Measurements from ENCODE around the gene ITGB5. TPM values are rescaled to one million over a fixed set of nuclear protein-coding genes. Genes with fewer than 3 reads are reported as not detected.
"Not testable (repeated sequence)": the region's sequence is repeated elsewhere in the genome, so short reads cannot be mapped to it uniquely, and the experiment has no call there.

The ITGB5 gene
- polyA plus RNA-seq, 4 donors = 84.1 to 114 (median 94.0) TPM

DNA sequence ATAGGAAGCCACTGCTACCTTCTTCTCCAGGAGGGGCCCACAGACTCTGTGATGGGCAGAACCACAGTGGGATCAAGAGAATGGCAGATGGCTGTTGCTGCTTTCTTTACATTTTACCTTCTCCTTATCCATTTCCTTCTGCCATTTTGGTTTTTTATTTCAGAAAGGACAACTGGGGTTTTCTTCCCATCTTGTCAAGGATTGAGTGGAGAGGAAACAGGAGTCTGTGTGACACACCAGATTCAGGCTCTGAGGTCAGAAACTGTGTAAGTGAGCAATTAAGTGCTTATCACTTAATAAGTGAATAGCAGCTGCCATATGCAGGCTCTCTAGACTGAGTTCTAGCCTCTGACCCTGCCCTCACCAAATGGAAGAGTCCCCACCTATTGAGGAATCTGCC, 47.3 kb downstream of the ITGB5 start:
- DNase-seq (ENCODE audit: low read depth in 4 of 4, low spot score in 2 of 4) = no peak

DNA sequence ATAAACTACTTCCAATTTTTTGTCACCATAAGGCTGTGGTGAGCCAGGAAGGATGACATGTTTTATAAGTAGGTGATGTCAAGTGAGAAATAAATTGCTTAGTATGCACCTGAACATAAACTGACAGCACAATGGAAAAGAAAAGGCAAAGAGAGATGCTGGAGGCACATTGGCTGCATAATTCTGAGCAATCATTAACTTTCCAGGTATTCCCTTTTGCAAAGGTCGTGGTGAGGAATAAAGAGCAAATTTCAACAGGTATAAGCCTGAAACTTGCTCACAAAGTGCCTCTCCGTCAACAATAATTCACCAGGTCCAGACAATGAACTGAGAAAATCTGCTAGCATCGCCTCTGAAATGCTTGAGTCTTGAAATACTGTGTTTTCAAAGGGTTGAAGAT, 48.2 kb downstream of the ITGB5 start:
- DNase-seq (ENCODE audit: low read depth in 4 of 4, low spot score in 2 of 4) = no peak

DNA sequence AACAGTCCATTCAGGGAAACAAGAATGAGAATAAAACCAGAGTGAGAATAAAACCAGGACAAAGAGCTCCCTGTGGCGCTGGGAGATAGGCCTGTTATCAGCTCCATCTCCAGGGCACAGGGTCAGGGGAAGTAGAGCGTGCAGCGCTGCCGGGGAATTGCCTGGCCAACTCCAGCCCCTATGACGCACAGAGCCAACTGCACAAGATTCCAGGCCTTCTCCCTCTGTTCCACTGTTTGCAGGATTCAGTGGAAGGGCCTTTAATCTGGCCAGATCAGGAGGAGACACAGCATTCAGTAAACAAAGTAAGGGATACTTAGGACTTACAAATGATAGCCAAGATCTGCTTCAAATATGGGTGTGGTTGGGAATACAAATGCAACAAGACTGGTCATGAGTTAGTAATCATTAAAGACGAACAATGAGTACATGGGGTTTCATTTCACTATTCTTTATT, 49.4 kb downstream of the ITGB5 start:
- no peak for DNase-seq (ENCODE audit: low read depth in 4 of 4, low spot score in 2 of 4)

DNA sequence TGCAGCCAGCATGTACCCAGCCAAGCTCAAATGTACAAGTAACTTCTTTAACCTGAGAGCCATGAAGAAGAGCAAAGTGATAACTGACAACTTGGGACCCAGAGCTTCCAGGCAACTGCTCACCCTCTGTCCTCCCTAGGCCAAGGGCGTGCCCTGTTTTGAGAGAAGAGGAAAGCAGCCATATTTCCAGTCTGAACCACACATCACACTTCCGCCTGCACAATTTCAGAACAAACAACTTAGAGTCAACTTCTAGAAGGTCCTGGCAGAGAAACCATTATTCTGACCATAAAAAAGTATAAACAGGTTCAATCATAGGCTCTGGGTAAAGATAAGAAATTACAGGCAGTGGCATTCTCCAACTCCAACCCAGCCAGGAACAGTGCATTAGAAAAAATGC, 50.1 kb downstream of the ITGB5 start:
- no peak for DNase-seq (ENCODE audit: low read depth in 4 of 4, low spot score in 2 of 4)

DNA sequence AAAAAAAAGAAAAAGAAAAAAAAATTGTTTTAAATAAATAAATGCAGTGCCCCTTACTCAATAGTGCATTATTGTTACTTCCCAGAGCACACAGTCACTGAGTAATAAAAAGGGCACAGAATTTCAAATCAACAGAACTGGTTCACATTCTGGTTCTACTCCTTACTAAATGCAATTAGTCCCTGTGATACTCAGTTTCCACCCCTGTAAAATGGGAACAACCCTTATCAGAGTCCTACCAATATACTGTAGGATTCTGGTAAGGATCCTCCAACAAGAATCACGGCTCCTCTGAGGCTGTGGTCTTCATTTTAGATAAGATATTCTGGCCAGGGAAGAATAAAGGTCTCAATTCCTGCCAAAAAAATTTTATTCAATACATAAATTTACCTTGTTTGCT, 50.7 kb downstream of the ITGB5 start:
- DNase-seq (ENCODE audit: low read depth in 4 of 4, low spot score in 2 of 4) = no peak

DNA sequence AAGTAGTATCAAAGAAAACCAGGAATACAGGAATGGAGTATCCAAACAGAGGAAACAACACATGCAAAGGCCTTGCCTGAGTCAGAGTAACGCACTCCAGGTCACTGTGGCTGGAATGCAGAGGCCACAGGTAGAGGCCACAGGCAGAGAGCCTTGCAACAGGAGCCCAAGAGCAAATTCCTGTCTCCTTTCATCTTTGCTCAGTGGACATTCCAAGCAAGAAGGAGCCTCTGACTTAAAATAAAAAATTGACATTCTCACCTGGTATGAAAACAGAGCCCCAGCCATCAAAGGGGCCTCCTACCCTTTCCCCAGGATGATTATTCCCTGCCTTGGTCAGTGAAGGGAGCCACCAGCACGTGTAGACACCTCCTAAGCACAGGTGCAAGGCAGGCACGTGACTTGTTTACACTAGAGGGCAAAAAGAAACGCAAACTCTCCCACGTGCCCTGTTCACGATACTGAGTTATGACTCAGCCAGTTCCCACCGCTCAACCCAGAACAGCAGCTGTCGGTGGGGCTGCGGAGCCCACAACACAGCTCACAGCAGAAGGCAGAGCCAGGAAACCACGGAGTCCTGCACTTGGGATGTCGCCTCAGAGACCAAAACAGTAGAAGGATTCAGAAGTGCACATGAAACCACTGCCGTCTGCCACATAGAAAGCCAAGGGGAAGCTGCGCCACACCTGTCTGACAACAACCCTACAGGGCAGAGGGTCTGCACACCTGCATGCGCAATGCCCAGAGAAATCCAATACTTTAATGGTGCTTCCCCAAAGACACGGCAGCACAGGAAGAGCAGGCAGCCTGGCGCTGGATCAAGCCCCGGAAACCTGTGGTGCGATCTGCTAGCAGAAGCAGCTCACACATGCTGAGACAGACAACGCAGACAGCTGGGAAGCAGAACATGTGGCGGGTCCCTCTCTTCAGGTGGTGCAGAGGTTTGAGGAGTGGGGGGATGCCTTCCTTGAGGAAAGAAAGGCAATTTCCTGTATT, 52.1 kb downstream of the ITGB5 start:
- no peak for DNase-seq (ENCODE audit: low read depth in 4 of 4, low spot score in 2 of 4)

DNA sequence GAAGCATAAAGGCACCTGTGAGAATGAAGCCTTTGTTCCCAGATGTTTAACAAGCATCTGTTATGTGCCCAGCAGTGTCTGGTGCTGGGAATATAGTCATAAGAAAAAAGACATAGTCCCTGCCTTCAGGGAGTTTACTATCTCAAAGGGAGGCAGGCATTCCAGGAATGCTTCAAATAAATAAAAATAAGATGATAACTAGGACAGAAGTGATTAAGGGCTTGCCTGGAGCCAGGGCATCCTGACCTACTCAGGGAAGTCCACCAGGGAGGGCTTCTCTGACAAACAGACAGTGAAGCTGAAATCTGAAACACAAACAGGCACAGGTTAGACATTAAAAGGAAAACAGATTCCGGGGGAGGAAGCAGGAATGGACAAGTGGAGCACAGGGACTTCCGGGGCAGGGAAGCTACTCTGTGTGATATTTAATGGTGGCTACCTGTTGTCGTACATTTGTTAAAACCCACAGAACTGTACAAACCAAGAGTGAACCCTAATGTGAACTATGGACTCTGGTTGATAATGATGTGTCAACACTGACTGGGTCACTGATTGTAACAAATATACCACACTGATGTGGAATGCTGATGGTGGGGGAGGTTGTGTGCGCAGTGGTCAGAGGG, 53.3 kb downstream of the ITGB5 start:
- no peak for DNase-seq (ENCODE audit: low read depth in 4 of 4, low spot score in 2 of 4)

DNA sequence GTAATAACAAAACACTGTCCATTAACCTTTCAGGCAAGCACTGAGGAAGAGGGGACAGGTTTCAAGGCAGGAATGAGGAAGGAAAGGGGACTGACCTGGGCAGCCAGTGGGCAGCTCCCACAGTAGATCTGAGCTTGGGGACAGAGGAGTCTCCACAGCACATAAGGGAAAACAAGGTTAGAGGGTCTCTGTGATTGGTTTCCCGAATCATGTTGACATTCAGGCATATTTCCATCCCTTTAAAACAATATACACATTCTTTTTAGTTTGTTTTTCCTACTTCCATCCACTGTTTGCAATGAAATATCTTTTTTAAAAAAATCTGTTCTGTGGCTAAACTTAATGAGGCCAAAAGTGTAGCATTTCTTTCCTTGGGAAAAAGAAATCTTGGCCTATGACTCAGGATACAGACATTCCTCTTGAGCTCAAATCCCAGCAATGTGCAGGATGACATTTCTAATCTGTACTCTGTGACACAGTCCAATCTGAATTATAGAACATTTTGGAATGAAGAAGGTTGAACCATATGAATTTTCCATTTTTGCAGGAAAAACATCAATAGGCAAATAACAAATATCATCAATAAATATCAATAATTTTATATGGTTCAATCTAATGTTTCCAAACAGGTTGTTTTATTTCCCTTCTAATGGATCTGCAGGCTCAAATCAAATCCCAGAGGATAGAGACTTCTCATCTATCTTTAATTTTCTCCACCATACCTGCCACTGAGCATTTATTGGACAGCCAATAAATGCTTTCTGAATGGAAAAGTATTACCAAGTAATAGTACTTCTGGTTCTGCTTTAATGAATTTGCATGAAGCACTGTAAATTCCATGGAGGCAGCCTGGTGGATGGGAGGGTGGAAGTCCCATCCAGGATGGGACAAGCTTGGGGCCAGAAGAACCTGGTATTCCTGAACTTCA, 54.1 kb downstream of the ITGB5 start:
- no peak for DNase-seq (ENCODE audit: low read depth in 4 of 4, low spot score in 2 of 4)

DNA sequence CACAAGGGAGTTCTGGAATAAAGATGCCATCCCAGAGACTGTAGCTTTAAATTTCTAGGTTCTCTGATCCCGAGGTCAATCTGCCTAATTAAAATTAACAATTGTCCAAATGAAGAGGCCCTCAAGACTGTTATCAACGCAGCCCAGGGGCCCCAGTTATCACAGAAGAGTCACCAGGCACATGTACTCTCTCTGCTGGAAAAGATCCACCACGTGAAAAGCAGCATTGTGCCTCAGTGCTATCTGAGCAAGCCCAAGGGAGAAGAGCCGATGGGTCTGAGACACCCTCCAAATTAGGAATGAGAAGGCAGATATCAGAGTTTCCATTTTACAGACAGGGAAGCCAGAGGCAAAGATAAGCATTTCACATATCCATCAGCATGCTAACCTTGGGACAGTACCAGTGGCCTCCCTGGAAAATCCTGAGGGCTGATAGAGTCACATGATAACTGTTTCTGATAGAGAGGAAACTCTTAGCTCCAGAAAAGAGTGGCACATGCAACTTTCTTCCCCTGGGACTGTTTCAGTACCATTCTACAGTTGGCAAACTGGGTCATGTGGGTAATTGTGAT, 55.5 kb downstream of the ITGB5 start:
- DNase-seq (ENCODE audit: low read depth in 4 of 4, low spot score in 2 of 4) = no peak

DNA sequence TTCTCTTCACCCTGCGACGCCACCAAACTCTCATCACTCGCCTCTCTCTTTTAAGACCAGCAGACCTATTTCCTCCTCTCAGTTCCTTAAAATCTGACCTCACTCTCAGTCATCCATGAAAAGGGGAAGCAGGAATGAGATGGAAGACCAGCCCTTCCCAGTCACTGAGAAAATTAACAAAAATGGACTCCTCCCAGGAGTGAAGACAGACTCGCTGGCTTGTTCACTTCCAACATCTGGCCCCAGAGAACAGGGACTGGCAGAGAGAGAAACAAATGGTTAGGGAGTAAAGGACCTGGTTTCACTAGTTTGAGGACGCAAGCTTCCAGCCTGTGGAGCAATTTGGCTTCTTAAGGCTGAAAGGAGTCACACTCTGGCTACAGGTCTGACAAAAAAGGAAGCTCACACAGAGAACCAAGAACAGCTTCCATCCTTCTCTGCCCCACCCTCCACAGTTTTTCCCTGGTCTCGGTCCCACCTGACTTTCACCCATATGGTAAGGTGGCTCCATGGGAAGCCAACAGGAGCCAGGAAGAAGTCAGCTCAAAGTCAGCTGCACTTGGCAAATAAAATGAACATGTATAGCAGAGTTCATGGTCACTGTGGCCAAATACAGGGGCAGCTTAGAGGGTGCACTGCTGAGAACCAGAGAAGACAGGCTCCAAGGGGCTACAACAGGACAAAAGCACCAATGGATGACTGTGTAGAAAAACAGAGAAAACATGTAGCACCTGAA, 57.2 kb downstream of the ITGB5 start:
- no peak for DNase-seq (ENCODE audit: low read depth in 4 of 4, low spot score in 2 of 4)

DNA sequence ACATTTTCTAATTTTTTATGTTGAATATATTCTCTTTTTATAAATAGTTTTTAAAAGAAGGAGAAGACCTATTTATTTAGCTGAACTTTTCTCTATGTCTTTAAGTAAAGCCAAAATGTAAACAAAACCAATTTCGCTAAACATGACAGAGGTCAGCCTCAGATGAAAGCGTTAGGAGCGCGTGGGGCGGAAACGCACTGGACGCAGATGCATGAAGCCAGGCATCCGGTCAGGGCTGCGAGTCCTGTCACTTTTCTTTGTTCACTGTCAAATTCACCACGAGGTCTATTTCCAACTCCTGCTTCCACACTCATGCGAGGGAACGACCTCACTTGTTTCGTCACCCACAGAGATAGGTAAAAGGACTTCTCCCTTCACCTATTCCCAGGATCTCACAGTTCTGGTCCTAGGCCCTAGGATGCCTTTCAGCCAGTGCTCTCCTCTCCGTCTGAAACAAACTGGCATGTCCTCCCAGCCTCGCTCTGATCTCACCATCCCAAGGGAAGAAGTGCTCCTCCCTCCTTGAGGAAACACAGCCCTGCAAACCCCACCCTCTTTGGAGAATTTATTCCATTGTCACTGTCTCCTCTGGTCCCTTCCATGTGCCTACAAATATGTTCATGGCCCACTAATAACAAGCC, 57.9 kb downstream of the ITGB5 start:
- no peak for DNase-seq (ENCODE audit: low read depth in 4 of 4, low spot score in 2 of 4)

DNA sequence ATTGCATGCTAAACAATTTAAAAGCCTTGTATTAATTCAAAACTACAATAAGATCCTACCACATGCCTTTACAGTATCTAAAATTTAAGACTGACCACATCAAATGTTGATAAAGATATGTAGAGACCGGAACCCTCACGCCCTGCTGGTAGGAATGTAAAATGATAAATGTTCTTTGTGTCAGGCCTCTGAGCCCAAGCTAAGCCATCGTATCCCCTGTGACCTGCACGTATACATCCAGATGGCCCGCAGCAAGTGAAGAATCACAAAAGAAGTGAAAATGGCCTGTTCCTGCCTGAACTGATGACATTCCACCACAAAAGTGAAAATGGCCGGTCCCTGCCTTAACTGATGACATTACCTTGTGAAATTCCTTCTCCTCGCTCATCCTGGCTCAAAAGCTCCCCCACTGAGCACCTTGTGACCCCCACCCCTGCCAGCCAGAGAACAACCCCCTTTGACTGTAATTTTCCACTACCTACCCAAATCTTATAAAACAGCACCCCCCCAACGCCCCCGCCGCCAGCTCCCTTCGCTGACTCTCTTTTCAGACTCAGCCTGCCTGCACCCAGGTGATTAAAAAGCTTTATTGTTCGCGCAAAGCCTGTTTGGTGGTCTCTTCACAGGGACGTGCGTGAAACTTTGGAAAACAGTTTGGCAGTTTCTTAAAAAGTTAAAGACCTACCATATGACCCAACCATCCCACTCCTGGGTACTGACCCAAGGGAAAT, 59.5 kb downstream of the ITGB5 start:
- not testable (repeated sequence) for DNase-seq (ENCODE audit: low read depth in 4 of 4, low spot score in 2 of 4)

DNA sequence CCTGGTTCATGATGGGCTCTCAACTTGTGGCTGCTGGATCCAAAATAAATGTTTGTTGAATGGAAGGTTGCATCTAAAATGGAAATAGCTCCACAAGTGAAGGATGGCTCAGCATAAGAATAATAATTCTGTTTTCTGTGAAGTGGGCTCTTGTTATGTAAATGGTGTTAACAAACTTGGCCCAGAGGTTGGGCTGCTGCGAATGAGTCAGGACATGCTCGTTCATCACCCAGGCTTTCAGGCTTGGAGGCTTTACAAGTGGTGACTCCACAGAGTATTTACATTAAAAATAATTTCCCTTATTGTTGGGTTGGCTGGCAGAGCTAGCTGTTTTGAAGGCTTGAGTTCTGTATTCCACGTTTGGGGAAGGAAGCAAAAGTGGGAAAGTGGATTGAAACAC, 60.5 kb downstream of the ITGB5 start:
- no peak for DNase-seq (ENCODE audit: low read depth in 4 of 4, low spot score in 2 of 4)

DNA sequence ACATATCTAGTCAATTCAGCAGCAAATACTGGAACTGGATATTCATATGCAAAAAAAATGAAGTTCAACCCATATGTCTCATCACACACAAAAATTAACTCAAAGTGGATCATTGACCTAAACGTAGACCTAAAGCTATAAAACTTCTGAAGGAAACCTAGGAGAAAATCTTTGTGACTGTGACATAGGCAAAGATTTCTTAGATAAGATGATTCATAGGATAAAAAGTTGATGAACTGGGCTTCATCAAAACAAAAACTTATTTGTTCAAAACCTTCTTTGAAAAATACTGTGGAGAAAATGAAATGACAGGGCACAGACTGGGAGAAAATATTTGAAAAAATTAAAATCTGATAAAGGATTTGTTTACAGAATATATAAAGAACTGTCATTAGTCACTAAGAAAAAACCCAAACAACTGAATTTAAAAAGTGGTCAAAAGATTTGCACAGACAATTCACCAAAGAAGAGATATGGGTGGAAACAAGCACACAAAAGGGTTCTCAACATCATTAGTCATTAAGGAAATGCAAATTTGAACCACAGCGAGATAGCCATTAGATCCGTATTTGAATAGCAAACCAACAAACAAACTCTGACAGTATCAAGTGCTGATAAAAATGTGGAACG, 62.8 kb downstream of the ITGB5 start:
- no peak for DNase-seq (ENCODE audit: low read depth in 4 of 4, low spot score in 2 of 4)

DNA sequence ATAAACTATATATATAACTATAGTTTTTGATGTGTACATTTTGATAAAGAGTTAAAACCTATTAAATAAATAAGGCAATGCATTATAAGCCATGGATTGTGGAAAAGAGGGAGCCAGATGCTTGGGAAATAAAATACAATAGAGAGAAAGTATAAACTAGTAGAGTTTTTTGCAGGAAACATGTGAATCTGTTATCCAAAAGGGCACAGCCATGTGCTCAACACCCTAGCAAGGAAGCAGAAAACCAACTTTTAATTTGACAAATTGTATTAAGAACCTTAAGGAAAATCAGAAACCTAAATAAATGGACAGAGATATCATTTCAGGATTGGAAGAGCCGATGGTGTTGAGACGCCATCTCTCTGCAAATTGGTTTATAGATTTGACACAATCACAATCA, 63.5 kb downstream of the ITGB5 start:
- DNase-seq (ENCODE audit: low read depth in 4 of 4, low spot score in 2 of 4) = no peak

DNA sequence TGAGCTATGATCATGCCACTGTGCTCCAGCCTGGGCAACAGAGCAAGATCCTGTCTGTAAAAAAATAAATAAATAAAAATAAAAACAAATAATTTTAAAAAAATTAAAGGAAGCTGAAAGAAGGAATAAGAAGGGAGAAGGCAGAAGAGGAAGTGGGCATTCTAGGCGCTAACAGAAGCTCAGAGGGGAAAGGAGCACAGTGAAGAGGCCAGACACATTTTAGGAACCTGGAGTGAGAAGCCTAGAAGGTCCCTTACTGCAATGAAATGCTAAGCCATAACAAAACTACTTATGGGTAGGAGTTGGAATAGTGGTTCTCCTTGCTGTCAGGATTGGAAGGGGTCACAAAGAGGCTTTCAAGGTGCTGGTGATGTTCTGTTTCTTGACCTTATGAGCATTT, 64.0 kb downstream of the ITGB5 start:
- no peak for DNase-seq (ENCODE audit: low read depth in 4 of 4, low spot score in 2 of 4)

DNA sequence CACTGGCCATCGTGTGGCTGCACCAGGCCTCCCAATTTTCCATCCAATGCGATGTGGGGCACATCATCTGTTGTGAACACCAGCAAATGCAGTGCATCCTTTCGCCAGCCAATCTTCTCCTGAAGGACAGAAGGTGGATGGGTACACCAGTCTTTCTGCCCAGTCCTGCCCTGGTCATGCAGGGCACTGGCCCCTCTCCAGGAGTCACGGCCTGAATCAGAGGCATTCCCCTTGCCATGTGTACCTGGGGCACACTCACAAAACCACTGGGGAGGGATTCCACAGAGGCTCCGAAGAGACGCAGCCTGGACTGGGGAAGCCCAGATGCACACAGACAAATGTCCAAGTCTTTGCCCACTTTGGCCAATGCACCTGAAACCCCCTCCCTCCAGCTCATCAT, 65.8 kb downstream of the ITGB5 start:
- no peak for DNase-seq (ENCODE audit: low read depth in 4 of 4, low spot score in 2 of 4)

DNA sequence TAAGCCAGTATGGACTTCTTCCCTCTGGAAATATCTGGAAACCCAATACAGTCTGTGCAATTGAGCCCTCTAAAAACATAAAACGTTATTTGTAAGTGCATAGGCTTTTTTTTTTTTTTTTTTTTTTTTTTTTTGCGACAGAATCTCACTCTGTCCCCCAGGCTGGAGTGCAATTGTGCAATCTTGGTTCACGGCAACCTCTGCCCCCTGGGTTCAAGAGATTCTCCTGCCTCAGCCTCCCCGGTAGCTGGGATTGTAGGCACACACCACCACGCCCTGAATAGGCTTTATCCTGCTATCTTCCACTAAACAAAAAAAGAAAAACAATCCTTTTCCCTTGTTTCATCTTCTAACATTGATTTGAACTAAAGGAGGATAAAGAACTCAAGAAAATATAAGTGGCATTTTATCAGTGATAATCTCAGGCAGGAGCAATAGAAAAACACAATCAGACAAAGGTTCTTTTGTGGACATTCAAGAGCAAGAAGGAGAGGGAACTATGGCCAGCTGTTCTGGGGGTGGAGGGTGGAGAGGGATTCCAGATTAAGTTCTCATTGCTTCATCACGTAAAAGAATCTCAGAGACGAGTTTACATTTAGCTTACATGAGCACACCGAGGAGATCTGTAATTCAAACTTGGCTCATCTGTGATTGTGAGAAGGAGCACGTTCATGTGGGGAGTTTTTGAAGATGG, 68.6 kb downstream of the ITGB5 start:
- no peak for DNase-seq (ENCODE audit: low read depth in 4 of 4, low spot score in 2 of 4)

Data from left renal cortex interstitium (tissue), 4 donors.